H1 (cell line): ENCODE results near the gene AHCY. TPM values are rescaled to one million over a fixed set of nuclear protein-coding genes. Genes with fewer than 3 reads are reported as not detected.

Source experiments
- CTCF ChIA-PET: fragments of 300-600 bp; sonication (Branson Sonifier 250); formaldehyde crosslinking; loops from one replicate; lab custom pipeline; 2021; ENCODE audit not compliant: partially characterized antibody; lab: Charles Lee
- POLR2A ChIA-PET: fragments of 300-600 bp; sonication (Branson Sonifier 250); formaldehyde crosslinking; loops from one replicate; lab custom pipeline; 2021; ENCODE audit warnings: inconsistent platforms; ENCODE audit not compliant: partially characterized antibody; lab: Charles Lee
- DNase-seq, 2 experiments: peaks; one replicate each; pipeline versions ENCODE4 v3.0.0 to v3.0.0-alpha.2; 2010 to 2022; ENCODE audit warnings: low spot score in 2 of 2, low read depth in 1 of 2, mixed read lengths in 1 of 2
- FAIRE-seq: peaks from 2 replicates; lab custom pipeline; 2011; peaks lifted over from hg19 to GRCh38; lab: Jason Lieb, UNC
- H2AFZ ChIP-seq: 2 replicates; pipeline ENCODE4 v1.8.1; 2012; ENCODE audit warnings: low read length, inconsistent platforms
- H2AK5ac ChIP-seq: 2 replicates; pipeline ENCODE4 v1.6.1; 2013; ENCODE audit warnings: low read depth, low read length
- H2BK120ac ChIP-seq: replicated peaks from 2 replicates; pipeline ENCODE3; 2013; ENCODE audit warnings: low read depth, low read length, inconsistent platforms
- H2BK12ac ChIP-seq: 2 replicates; pipeline ENCODE4 v1.6.1; 2013; ENCODE audit warnings: low read depth, low read length
- H2BK15ac ChIP-seq: 2 replicates; pipeline ENCODE4 v1.6.1; 2013; ENCODE audit warnings: low read length
- H2BK20ac ChIP-seq: 2 replicates; pipeline ENCODE4 v1.6.1; 2013; ENCODE audit warnings: low read length
- H2BK5ac ChIP-seq: 2 replicates; pipeline ENCODE4 v1.6.1; 2013; ENCODE audit warnings: low read depth, low read length
- H3K14ac ChIP-seq: 2 replicates; pipeline ENCODE4 v1.6.1; 2013; ENCODE audit warnings: inconsistent platforms; ENCODE audit not compliant: insufficient read length
- H3K18ac ChIP-seq: 2 replicates; pipeline ENCODE4 v1.6.1; 2013; ENCODE audit warnings: low read length; ENCODE audit errors: extremely low read depth
- H3K23ac ChIP-seq: 2 replicates; pipeline ENCODE4 v1.6.1; 2013; ENCODE audit warnings: inconsistent platforms; ENCODE audit not compliant: insufficient read length
- H3K23me2 ChIP-seq: 2 replicates; pipeline ENCODE4 v1.6.1; 2013; ENCODE audit warnings: low read depth, low read length
- H3K27ac ChIP-seq: 2 replicates; pipeline ENCODE4 v1.6.1; 2011; ENCODE audit warnings: low read depth, low read length, inconsistent platforms
- H3K27me3 ChIP-seq, 4 experiments: replicated peaks in 1 of 4; 1 replicate in 1 of 4; 2 replicates in 3 of 4; pipeline versions ENCODE4 v1.6.1 to v1.8.1; 2011 to 2013; ENCODE audit warnings: low read length in 3 of 4, mild to moderate bottlenecking in 3 of 4, inconsistent platforms in 2 of 4, mixed read lengths in 2 of 4, moderate library complexity in 1 of 4; ENCODE audit not compliant: control insufficient read depth in 3 of 4, insufficient read depth in 3 of 4; ENCODE audit errors: extremely low read depth in 1 of 4
- H3K36me3 ChIP-seq, 4 experiments: 2 replicates each; pipeline versions ENCODE4 v1.6.1 to v1.8.1; 2011 to 2013; ENCODE audit warnings: mild to moderate bottlenecking in 4 of 4, low read length in 3 of 4, moderate library complexity in 2 of 4, control low read depth in 1 of 4, inconsistent platforms in 1 of 4; ENCODE audit not compliant: insufficient read depth in 4 of 4, control insufficient read depth in 2 of 4
- H3K4ac ChIP-seq: replicated peaks from 2 replicates; pipeline ENCODE3; 2013; ENCODE audit warnings: low read length, low read depth, mixed read lengths, inconsistent platforms; ENCODE audit not compliant: insufficient read length
- H3K4me1 ChIP-seq, 4 experiments: replicated peaks in 1 of 4; 1 replicate in 1 of 4; 2 replicates in 3 of 4; pipeline versions ENCODE4 v1.6.1 to v1.8.1; 2011 to 2013; ENCODE audit warnings: low read length in 3 of 4, inconsistent platforms in 2 of 4, mixed read lengths in 1 of 4; ENCODE audit not compliant: insufficient read depth in 4 of 4, control insufficient read depth in 3 of 4
- H3K4me2 ChIP-seq, 2 experiments: 2 replicates each; pipeline versions ENCODE4 v1.6.1 to v1.8.1; 2011 to 2013; ENCODE audit warnings: low read depth in 2 of 2, low read length in 2 of 2, control low read depth in 1 of 2, inconsistent platforms in 1 of 2, mild to moderate bottlenecking in 1 of 2; ENCODE audit not compliant: insufficient read depth in 1 of 2
- H3K4me3 ChIP-seq, 4 experiments: fragments of 200-600, 300-600 bp in 1 of 4; sonication (generic), shearing (Covaris generic), sonication (Bioruptor Twin) in 1 of 4; 2 replicates each; pipeline versions ENCODE4 v1.5.1 to v1.8.1; 2011 to 2016; ENCODE audit warnings: low read length in 4 of 4, low read depth in 3 of 4, control low read depth in 2 of 4, inconsistent platforms in 2 of 4, mild to moderate bottlenecking in 2 of 4, mixed read lengths in 1 of 4, moderate library complexity in 1 of 4; ENCODE audit not compliant: insufficient read depth in 2 of 4; ENCODE audit errors: extremely low read depth in 1 of 4
- H3K56ac ChIP-seq: replicated peaks from 2 replicates; pipeline ENCODE3; 2013; ENCODE audit warnings: low read depth, mild to moderate bottlenecking, mixed read lengths, low read length, inconsistent platforms; ENCODE audit not compliant: insufficient read length
- H3K79me1 ChIP-seq: 2 replicates; pipeline ENCODE4 v1.6.1; 2013; ENCODE audit warnings: low read depth, low read length, control low read depth
- H3K79me2 ChIP-seq, 2 experiments: 2 replicates each; pipeline versions ENCODE4 v1.6.1 to v1.8.1; 2012 to 2013; ENCODE audit warnings: low read length in 2 of 2, mild to moderate bottlenecking in 2 of 2, inconsistent platforms in 1 of 2; ENCODE audit not compliant: insufficient read depth in 2 of 2, control insufficient read depth in 1 of 2
- H3K9ac ChIP-seq, 4 experiments: replicated peaks in 1 of 4; 1 replicate in 1 of 4; 2 replicates in 3 of 4; pipeline versions ENCODE4 v1.6.1 to v1.8.1; 2011 to 2013; ENCODE audit warnings: low read depth in 3 of 4, low read length in 3 of 4, control low read depth in 2 of 4, mild to moderate bottlenecking in 2 of 4, moderate library complexity in 2 of 4, inconsistent platforms in 1 of 4; ENCODE audit errors: extremely low read depth in 1 of 4
- H3K9me3 ChIP-seq, 2 experiments: 2 replicates each; pipeline versions ENCODE4 v1.6.1 to v1.8.1; 2012 to 2013; ENCODE audit warnings: mild to moderate bottlenecking in 2 of 2, moderate library complexity in 2 of 2, control low read depth in 1 of 2, inconsistent platforms in 1 of 2, low read depth in 1 of 2, low read length in 1 of 2, mixed read lengths in 1 of 2; ENCODE audit not compliant: insufficient read depth in 2 of 2
- H4K20me1 ChIP-seq, 2 experiments: replicated peaks in 1 of 2; 2 replicates each; pipeline versions ENCODE3 to v1.8.1; 2011 to 2013; ENCODE audit warnings: inconsistent platforms in 2 of 2, low read length in 2 of 2, mild to moderate bottlenecking in 1 of 2; ENCODE audit not compliant: insufficient read depth in 2 of 2, control insufficient read depth in 1 of 2
- H4K5ac ChIP-seq: 2 replicates; pipeline ENCODE4 v1.6.1; 2013; ENCODE audit warnings: low read length, low read depth, mixed read lengths, inconsistent platforms; ENCODE audit not compliant: insufficient read length
- H4K8ac ChIP-seq: 2 replicates; pipeline ENCODE4 v1.8.0; 2013; ENCODE audit warnings: mild to moderate bottlenecking, moderate library complexity, low read length, inconsistent platforms; ENCODE audit not compliant: insufficient read depth; ENCODE audit errors: extremely low read depth
- H4K91ac ChIP-seq: replicated peaks from 2 replicates; pipeline ENCODE3; 2013; ENCODE audit warnings: low read length, mixed read lengths, inconsistent platforms; ENCODE audit not compliant: insufficient read length
- BACH1 ChIP-seq: IDR thresholded peaks from 2 replicates; pipeline ENCODE4 v1.6.1; 2012; ENCODE audit warnings: low read length, improper control_type of control experiment
- CREB1 ChIP-seq: IDR thresholded peaks from 2 replicates; pipeline ENCODE4 v1.6.1; 2012; ENCODE audit warnings: inconsistent platforms
- KDM4A ChIP-seq: IDR thresholded peaks from one replicate; pipeline ENCODE4 v1.7.1; 2012; ENCODE audit warnings: low read depth, mild to moderate bottlenecking, moderate library complexity, low read length, inconsistent platforms; ENCODE audit not compliant: severe bottlenecking
- POLR2A ChIP-seq, 2 experiments: IDR thresholded peaks; 1 replicate in 1 of 2; 2 replicates in 1 of 2; pipeline ENCODE4 v1.6.1; 2011; ENCODE audit warnings: low read depth in 2 of 2, low read length in 2 of 2, mild to moderate bottlenecking in 2 of 2; ENCODE audit errors: control extremely low read depth in 1 of 2
- SRF ChIP-seq: IDR thresholded peaks from 2 replicates; pipeline ENCODE4 v1.6.1; 2011; ENCODE audit warnings: mild to moderate bottlenecking, low read depth, low read length, moderate library complexity
- TAF1 ChIP-seq: IDR thresholded peaks from 2 replicates; pipeline ENCODE4 v1.6.1; 2011; ENCODE audit warnings: mild to moderate bottlenecking, low read depth, low read length
- WGBS, 2 experiments: shearing (Covaris generic) in 1 of 2; methylation state at CpG; one replicate each; pipeline versions ENCODE4 v1.1.6 to v1.1.7; 2013 to 2015; ENCODE audit warnings: low lambda C conversion rate in 2 of 2, mixed read lengths in 2 of 2, inconsistent platforms in 1 of 2, low coverage in 1 of 2, missing lambda C conversion rate in 1 of 2; ENCODE audit not compliant: insufficient replicate concordance in 2 of 2, insufficient coverage in 1 of 2, insufficient read length in 1 of 2; ENCODE audit errors: extremely low coverage in 1 of 2, missing lambda C conversion rate in 1 of 2; 5-methylcytosine and 5-hydroxymethylcytosine counted together
- polyA plus RNA-seq, 7 experiments: library from polyadenylated mRNA; depleted of rRNA in 3 of 7; stranded (reverse) in 5 of 7; unstranded in 2 of 7; fragments of >200 nt in 5 of 7; fragments of 200-250 nt in 2 of 7; gene quantifications; 1 replicate in 5 of 7; 2 replicates in 1 of 7; 4 replicates in 1 of 7; pipeline versions ENCODE4 v1.2.1 to v1.2.3, GENCODE V29; 2011 to 2013; ENCODE audit warnings: missing spikeins in 2 of 7, mixed read lengths in 2 of 7
- total RNA-seq: library from RNA; stranded (reverse); fragmentation: NEBNext Ultra II Directional; extraction: Animal tissue kit (Norgen Biotek cat#: 25700); gene quantifications from 2 replicates; pipeline ENCODE4 v1.2.1, GENCODE V29; 2021

AHCY gene
- total and polyA plus RNA-seq, 2 of the 8 experiments (the other 6 are each of a cell fraction or from before 2014, with no cell fraction given) = 404 to 638 TPM

DNA sequence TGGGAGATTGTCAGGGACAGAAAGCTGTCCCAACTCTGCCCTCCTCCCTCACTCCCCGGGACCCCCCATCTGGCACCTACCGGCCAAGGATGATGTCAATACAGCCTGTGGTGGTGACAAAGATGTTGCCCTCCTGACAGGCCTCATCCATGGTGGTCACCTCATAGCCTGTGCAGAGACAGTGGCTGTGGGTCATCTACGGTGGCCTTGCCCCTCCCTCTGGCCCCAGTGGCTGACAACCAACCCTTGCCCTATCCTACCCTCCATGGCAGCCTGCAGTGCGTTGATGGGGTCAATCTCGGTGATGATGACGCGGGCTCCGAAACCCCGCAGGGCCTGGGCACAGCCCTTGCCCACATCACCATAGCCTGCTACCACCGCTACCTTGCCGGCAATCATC lies 12.7 kb downstream of the AHCY start:
- Histone ChIP-seq H2AK5ac (no peak overlapping the region), H2BK12ac (no peak overlapping the region), H2BK5ac (no peak overlapping the region), H3K56ac (no peak overlapping the region), H3K4me2 (no peak overlapping the region), H3K4me1 (no peaks in the 10 kb centered on the region), H4K91ac (no peak overlapping the region), H3K14ac (no peak overlapping the region), H3K79me1 (peaks cover 16% of the 10 kb centered on the region), H3K9ac (no peak overlapping the region), H3K79me2 (peaks cover 3 to 16% of the 10 kb centered on the region in 2 experiments; a peak in 3 of 4 replicates), H2BK15ac (no peak overlapping the region), H3K23me2 (no peaks in the 10 kb centered on the region), H4K20me1 (peaks cover 15 to 44% of the 10 kb centered on the region in 2 experiments), H3K9me3 (no peaks in the 10 kb centered on the region), H3K23ac (no peak overlapping the region), H2BK20ac (no peak overlapping the region), H3K27me3 (no peaks in the 10 kb centered on the region), H2AFZ (no peak overlapping the region), H3K36me3 (peaks cover 60 to 85% (median 79%) of the 10 kb centered on the region in 4 experiments), H2BK120ac (no peak overlapping the region), H3K27ac (no peak overlapping the region), H3K4me3 (no peak overlapping the region), H3K18ac (no peak overlapping the region), H4K8ac (no peak overlapping the region), H3K4ac (no peak overlapping the region), H4K5ac (no peak overlapping the region)
- FAIRE-seq = no peak
- POLR2A ChIA-PET = interaction anchor here (1.7 to 2.7 kb wide), 2 partner anchors 9 to 11 kb away, joined by 5 read pairs; no protein-coding TSS in a partner anchor
- no peak for DNase-seq
- TF ChIP-seq KDM4A (no peak), BACH1 (no peak), TAF1 (no peak), SRF (no peak), CREB1 (no peak), POLR2A (IDR thresholded peaks at IDR 0.05; ENCODE audit: control extremely low read depth in 1 of 2, low read depth in 2 of 2, low read length in 2 of 2) (no peak)
- 90% methylated on average over 11 of the region's 11 CpGs; no CpG with 5 or more reads in 1 of the 2 experiments for WGBS, 2 experiments
- CTCF ChIA-PET = interaction anchor here (1.6 kb wide), 1 partner anchor 22 kb away, joined by 3 read pairs; no protein-coding TSS in a partner anchor
